Calu3 (cell line): ENCODE data around the gene SLC22A23. TPM values are rescaled to one million over a fixed set of nuclear protein-coding genes. Genes with fewer than 3 reads are reported as not detected.
"Not testable (repeated sequence)": the region's sequence is repeated elsewhere in the genome, so short reads cannot be mapped to it uniquely, and the experiment has no call there.

Experiments
- BruUV-seq: library from RNA; stranded (reverse); fragments of 400-500 nt; replicated peaks from 2 replicates; lab custom pipeline; 2021; lab: Mats Ljungman, UMichigan
- CTCF ChIA-PET: fragments of 300-600 bp; sonication (Branson Sonifier 250); formaldehyde crosslinking; loops from one replicate; lab custom pipeline; 2022; ENCODE audit warnings: antibody characterized with exemption; lab: Charles Lee
- DNase-seq: peaks from one replicate; pipeline ENCODE4 v3.0.0; 2022
- H3K27ac Mint-ChIP-seq: one replicate; pipeline ENCODE4 v1.8.0; 2022; ENCODE audit warnings: mixed read lengths; ENCODE audit not compliant: unreplicated experiment
- H3K27me3 Mint-ChIP-seq: one replicate; pipeline ENCODE4 v1.8.0; 2022; ENCODE audit warnings: mixed read lengths; ENCODE audit not compliant: unreplicated experiment
- H3K36me3 Mint-ChIP-seq: one replicate; pipeline ENCODE4 v1.8.0; 2022; ENCODE audit warnings: mild to moderate bottlenecking, moderate library complexity, mixed read lengths; ENCODE audit not compliant: insufficient read depth, unreplicated experiment
- H3K4me1 Mint-ChIP-seq: one replicate; pipeline ENCODE4 v1.8.0; 2022; ENCODE audit warnings: mild to moderate bottlenecking, low read depth, mixed read lengths; ENCODE audit not compliant: unreplicated experiment
- H3K4me3 Mint-ChIP-seq: one replicate; pipeline ENCODE4 v1.8.0; 2022; ENCODE audit warnings: mild to moderate bottlenecking, low read depth, moderate library complexity, mixed read lengths; ENCODE audit not compliant: unreplicated experiment
- H3K9me3 Mint-ChIP-seq: one replicate; pipeline ENCODE4 v1.8.0; 2022; ENCODE audit warnings: low read depth, mixed read lengths; ENCODE audit not compliant: unreplicated experiment
- intact Hi-C: fragments of 100-400 bp; cut with micrococcal nuclease; formaldehyde crosslinking; loops from one replicate; pipeline ENCODE4 v1.10.0; 2022; ENCODE audit not compliant: unreplicated experiment
- total RNA-seq: library from RNA; stranded (reverse); gene quantifications from 2 replicates; pipeline ENCODE4 v1.2.3, GENCODE V29; 2022
- TF ChIP-seq, protein P1 (sequence below): fragments of 200-600 bp; IDR thresholded peaks from one replicate; pipeline ENCODE4 v1.8.0; 2022; ENCODE audit warnings: antibody characterized with exemption; ENCODE audit not compliant: unreplicated experiment

The SLC22A23 gene
- total RNA-seq, 1 experiment from 2014 or later = 3.9 TPM

DNA sequence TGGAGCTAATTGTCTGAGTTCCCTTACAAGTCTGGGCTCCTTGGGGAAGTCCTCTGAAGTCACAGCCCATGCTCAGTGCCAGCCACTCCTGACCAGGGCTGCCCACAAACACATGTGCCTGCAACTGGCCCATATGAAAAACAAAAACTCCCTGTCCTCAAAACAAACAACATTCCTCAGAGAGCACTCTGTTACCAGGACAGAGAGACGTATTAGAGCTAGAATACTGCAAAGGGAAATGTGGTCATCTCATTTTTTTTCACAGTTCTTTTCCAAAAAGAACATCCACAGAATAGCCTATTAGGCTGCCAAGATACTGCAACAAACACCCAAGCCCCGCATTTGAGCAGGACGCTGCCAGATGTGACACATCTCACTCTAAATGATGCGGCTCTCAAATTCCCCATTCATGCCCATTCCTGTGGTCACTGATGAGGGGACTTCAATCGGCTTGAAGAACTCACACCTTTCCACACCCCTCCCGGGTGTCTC, 71.1 kb downstream of the SLC22A23 start:
- CTCF ChIA-PET = no interaction called here
- TF ChIP-seq, protein P1, sequence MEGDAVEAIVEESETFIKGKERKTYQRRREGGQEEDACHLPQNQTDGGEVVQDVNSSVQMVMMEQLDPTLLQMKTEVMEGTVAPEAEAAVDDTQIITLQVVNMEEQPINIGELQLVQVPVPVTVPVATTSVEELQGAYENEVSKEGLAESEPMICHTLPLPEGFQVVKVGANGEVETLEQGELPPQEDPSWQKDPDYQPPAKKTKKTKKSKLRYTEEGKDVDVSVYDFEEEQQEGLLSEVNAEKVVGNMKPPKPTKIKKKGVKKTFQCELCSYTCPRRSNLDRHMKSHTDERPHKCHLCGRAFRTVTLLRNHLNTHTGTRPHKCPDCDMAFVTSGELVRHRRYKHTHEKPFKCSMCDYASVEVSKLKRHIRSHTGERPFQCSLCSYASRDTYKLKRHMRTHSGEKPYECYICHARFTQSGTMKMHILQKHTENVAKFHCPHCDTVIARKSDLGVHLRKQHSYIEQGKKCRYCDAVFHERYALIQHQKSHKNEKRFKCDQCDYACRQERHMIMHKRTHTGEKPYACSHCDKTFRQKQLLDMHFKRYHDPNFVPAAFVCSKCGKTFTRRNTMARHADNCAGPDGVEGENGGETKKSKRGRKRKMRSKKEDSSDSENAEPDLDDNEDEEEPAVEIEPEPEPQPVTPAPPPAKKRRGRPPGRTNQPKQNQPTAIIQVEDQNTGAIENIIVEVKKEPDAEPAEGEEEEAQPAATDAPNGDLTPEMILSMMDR = no peak
- H3K4me1 Mint-ChIP-seq = peaks cover 23% of the 10 kb centered on the region
- no peaks in the 10 kb centered on the region for H3K9me3 Mint-ChIP-seq
- BruUV-seq = no TSS peak
- no peak for DNase-seq
- H3K4me3 Mint-ChIP-seq = no peak overlapping the region
- intact Hi-C loops = no loop called here
- no peaks in the 10 kb centered on the region for H3K27me3 Mint-ChIP-seq
- H3K36me3 Mint-ChIP-seq = no peaks in the 10 kb centered on the region
- no peak overlapping the region for H3K27ac Mint-ChIP-seq

DNA sequence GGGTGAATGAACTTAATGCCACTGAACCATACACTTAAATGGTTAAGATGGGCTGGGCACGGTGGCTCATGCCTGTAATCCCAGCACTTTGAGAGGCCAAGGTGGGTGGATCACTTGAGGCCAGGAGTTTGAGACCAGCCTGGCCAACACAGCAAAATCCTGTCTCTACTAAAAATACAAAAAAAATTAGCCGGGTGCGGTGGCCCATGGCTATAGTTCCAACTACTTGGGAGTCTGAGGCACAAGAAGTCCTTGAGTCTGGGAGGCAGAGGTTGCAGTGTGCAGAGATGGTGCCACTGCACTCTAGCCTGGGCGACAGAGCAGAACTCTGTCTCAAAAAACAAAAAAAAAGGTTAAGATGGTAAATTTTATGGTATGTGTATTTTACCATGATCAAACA, 71.7 kb downstream of the SLC22A23 start:
- H3K4me3 Mint-ChIP-seq, H3K27ac Mint-ChIP-seq, CTCF ChIA-PET, H3K9me3 Mint-ChIP-seq, DNase-seq, H3K36me3 Mint-ChIP-seq, H3K27me3 Mint-ChIP-seq, intact Hi-C loops, BruUV-seq: not testable (repeated sequence)
- H3K4me1 Mint-ChIP-seq = peaks cover 28% of the 10 kb centered on the region

DNA sequence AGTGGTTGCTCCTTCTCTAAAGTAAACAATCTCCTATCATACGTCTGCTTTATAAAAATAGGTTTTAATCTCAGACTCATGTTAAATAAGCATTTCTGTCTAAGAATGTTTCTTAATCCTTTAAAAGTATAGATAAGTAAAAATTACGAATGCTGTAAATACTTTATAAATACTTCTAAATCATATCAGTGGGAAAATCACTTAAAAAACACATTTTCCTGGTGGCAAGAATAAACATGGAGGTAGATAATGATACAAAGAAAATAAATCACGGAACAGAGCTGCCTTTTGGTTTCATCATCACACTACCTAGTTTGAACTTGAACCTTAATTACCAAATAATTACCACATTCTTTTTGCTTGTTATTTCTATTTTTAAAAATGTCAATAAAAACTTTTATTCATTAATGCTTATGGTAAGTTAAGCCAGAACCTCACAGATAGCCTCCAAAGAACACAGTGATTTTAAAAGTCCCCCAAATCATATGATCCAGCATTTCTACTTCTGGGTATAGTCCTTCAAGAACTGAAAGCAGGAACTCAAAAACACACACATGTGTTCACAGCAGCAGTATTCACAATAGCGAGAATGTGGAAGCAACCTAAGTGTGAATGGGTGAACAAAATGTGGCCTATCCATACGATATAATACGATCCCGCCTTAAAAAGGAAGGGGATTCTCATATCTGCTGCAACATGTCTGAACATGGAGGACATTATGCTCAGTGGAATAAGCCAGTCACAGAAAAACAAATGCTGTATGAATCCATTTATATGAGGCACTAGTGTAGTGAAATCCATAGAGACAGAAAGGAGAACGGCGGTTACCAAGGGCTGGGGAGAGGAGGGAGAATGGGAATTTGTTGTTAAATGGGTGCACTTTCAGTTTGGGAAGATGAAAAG, 72.4 kb downstream of the SLC22A23 start:
- no peak overlapping the region for H3K4me3 Mint-ChIP-seq
- CTCF ChIA-PET = no interaction called here
- no peaks in the 10 kb centered on the region for H3K36me3 Mint-ChIP-seq
- no peaks in the 10 kb centered on the region for H3K27me3 Mint-ChIP-seq
- no peaks in the 10 kb centered on the region for H3K9me3 Mint-ChIP-seq
- BruUV-seq = no TSS peak
- peaks cover 35% of the 10 kb centered on the region for H3K4me1 Mint-ChIP-seq
- TF ChIP-seq, protein P1 = no peak
- no peak overlapping the region for H3K27ac Mint-ChIP-seq
- DNase-seq = no peak
- intact Hi-C loops = no loop called here

DNA sequence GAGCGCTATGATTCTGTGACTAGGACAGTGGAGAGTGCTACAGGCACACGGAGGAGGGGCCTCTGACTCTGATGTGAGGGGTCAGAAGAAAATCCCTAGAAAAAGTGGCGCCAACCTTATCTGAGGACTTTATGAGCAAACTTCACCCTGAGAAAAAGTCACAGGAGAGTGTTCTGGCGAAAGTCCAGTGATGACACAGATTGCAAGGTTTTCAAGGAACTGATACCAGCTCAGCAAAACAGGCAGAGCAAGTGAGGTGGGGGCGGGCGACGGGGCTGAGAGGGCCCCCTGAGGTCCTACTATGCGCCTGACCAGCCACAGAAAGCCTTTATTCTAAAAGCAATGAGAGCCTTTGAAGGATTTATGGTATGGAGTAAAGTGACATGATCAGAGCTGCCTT, 73.3 kb downstream of the SLC22A23 start:
- Mint-ChIP-seq H3K4me1 (peaks cover 38% of the 10 kb centered on the region), H3K4me3 (no peak overlapping the region), H3K9me3 (no peaks in the 10 kb centered on the region), H3K27me3 (no peaks in the 10 kb centered on the region), H3K36me3 (no peaks in the 10 kb centered on the region), H3K27ac (no peak overlapping the region)
- no TSS peak for BruUV-seq
- CTCF ChIA-PET = no interaction called here
- intact Hi-C loops = no loop called here
- no peak for DNase-seq
- TF ChIP-seq, protein P1 = no peak
